Measurements from ENCODE around the gene PLCB1.

PLCB1 gene

GRCh38 chr20:8670207-8670892, 538.3 kb downstream of the PLCB1 start:
- no peak for DNase-seq

- peak; percentile 37 to 64 for DNase-seq
These were observed 538.8 kb downstream of the PLCB1 start for GRCh38 chr20:8670893-8671215.

- DNase-seq: no peak
These were observed 539.4 kb downstream of the PLCB1 start for GRCh38 chr20:8671370-8671961.

- DNase-seq: no peak
These were observed 541.0 kb downstream of the PLCB1 start for GRCh38 chr20:8673116-8673515.

GRCh38 chr20:8675896-8676295, 543.8 kb downstream of the PLCB1 start:
- no peak for DNase-seq

GRCh38 chr20:8678098-8678776, 546.2 kb downstream of the PLCB1 start:
- DNase-seq: no peak

- DNase-seq: no peak
These were observed 557.3 kb downstream of the PLCB1 start for GRCh38 chr20:8689337-8689736.

- no peak for DNase-seq
These were observed 558.0 kb downstream of the PLCB1 start for GRCh38 chr20:8690074-8690473.

GRCh38 chr20:8693709-8694108, 561.6 kb downstream of the PLCB1 start:
- no peak for DNase-seq

- no peak for DNase-seq
These were observed 568.7 kb downstream of the PLCB1 start for GRCh38 chr20:8700756-8701155.

GRCh38 chr20:8706961-8707700, 575.1 kb downstream of the PLCB1 start:
- no peak for DNase-seq

- no peak for DNase-seq
These were observed 577.6 kb downstream of the PLCB1 start for GRCh38 chr20:8709627-8710026.

GRCh38 chr20:8711501-8711900, 579.4 kb downstream of the PLCB1 start:
- DNase-seq: no peak

- no peak for DNase-seq
These were observed 582.1 kb downstream of the PLCB1 start for GRCh38 chr20:8714206-8714605.

- DNase-seq: no peak
These were observed 586.2 kb downstream of the PLCB1 start for GRCh38 chr20:8718279-8718678.

GRCh38 chr20:8720089-8720488, 588.0 kb downstream of the PLCB1 start:
- no peak for DNase-seq

- peak in 1 of 2 experiments; percentile 3 for DNase-seq
These were observed 589.0 kb downstream of the PLCB1 start for GRCh38 chr20:8721098-8721497.

GRCh38 chr20:8722277-8722928, 590.3 kb downstream of the PLCB1 start:
- peak in 1 of 2 experiments; percentile 17 for DNase-seq

- no peak for DNase-seq
These were observed 591.2 kb downstream of the PLCB1 start for GRCh38 chr20:8723296-8723695.

- DNase-seq: no peak
These were observed 592.8 kb downstream of the PLCB1 start for GRCh38 chr20:8724884-8725283.

- DNase-seq: no peak
These were observed 594.4 kb downstream of the PLCB1 start for GRCh38 chr20:8726460-8726859.

- DNase-seq: no peak
These were observed 602.9 kb downstream of the PLCB1 start for GRCh38 chr20:8735014-8735413.

GRCh38 chr20:8735674-8736073, 603.6 kb downstream of the PLCB1 start:
- DNase-seq: no peak
